HG03060 (cell line): ENCODE measurements around the gene CRIP3.
"Not testable (repeated sequence)": the region's sequence is repeated elsewhere in the genome, so short reads cannot be mapped to it uniquely, and the experiment has no call there.

ENCODE experiments used
- ATAC-seq: cut with Tn5 transposase; IDR thresholded peaks from one replicate; pipeline ENCODE4 v1.9.1; 2021; ENCODE audit warnings: low read depth, moderate number of reproducible peaks; ENCODE audit not compliant: unreplicated experiment

The CRIP3 gene

DNA sequence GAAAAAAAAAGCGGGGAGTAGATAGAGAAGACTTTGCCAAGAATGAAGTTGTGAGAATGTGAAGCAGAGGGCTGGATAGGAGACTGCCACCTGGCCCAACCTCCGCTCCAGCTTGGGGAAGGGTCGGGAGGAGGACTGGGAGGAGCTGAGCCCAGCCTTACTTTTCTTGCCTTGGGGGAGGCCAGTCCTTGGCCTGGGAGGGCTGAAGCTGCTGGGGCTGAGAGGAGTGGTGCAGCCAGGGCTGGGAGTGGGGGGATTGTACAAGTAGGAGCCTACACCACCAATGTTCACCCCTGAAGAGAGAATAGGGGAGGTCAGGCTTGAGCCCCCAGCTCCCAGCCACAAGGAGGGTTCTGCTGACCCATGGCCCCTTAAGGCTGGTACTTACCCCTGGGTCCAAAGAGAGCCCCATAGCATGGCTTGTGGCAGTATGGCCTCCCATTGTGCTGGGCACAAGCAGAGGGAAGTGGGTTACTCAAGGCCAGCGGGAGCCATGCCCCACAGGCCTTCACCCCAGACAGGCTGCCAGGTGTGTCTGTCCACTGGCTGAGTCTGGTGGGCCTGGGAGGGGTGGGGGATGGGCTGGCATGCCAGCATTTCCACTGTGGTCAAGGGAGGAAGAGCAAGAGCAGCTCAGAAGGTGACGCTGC, 1.1 kb downstream of the CRIP3 start:
- no peak for ATAC-seq

DNA sequence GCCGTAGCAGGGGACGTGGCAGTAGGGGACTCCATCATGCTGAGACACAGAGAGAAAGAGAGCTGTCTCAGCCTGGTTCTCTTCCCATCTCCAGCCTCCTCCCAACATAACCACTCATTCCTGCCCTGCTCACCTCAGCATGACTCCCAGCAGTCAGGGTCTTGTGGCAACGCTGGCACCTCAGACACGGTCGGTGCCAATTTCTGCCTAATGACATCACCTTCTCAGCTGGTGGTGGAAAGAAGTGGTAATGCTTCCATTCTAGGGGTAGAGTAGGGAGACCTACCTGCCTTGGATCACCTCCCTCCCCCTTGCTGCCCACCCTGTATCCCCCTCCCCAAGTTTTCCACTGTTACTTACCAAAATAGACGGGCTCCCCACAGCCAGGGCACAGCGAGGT, 2.5 kb downstream of the CRIP3 start:
- ATAC-seq = no peak

DNA sequence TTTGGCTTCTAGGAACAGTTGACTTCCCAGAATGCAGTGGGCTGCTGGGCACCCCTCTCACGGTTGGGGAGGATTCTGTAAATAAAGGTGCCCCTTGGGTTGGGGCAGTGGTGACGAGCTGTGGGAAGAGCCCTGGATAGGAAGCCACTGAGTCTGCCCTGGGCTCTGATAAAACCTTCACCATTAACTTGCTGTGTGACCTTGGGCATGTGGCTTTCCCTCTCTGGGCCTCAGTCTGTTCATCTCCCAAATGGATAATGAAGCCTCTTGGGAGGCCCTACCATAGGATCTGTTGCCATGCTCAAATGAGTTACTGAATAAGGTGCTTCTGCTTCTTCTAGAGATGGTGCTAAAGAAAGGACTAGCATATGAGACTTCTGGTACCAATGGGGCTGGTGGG, 3.7 kb downstream of the CRIP3 start:
- no peak for ATAC-seq

DNA sequence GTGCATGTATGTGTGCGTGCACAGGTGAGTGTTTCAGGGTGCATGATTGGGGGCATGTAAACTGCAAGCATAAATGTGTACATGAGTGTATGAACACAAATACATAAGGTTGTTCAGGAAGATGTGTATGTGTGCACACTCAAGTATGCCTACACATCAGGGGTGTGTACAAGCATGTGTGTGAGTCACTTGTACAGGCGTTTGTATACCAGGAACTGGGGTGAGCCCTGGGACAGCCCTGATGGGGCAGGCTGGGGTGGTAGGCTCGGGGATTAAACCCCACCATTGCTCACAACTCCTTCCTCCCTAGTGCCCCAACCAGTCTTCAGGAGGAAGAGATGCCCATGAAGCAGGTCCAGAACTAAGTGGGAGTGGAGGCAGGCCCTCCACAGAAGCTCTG, 4.3 kb downstream of the CRIP3 start:
- ATAC-seq = no peak

DNA sequence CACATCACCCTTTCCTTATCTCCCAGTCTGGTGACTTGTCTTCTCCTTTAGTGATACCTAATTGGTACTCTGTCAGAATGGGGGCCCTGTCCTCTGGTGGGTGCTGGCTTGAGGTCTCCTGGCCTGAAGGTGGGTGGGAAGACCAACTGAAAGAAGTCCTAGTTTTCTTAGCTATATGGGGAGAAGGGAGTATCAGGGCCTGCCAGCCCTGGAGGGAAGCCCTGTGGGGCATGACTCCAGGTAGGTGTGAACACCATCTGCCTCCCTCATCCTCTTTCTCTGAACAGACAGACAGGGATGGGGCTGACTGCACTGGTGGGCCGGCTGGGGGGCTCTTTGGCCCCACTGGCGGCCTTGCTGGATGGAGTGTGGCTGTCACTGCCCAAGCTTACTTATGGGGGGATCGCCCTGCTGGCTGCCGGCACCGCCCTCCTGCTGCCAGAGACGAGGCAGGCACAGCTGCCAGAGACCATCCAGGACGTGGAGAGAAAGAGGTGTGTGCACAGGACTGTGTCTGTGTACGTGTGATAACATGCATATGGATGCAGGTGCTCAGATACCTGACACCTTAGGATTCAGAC, 4.8 kb downstream of the CRIP3 start:
- ATAC-seq = no peak

DNA sequence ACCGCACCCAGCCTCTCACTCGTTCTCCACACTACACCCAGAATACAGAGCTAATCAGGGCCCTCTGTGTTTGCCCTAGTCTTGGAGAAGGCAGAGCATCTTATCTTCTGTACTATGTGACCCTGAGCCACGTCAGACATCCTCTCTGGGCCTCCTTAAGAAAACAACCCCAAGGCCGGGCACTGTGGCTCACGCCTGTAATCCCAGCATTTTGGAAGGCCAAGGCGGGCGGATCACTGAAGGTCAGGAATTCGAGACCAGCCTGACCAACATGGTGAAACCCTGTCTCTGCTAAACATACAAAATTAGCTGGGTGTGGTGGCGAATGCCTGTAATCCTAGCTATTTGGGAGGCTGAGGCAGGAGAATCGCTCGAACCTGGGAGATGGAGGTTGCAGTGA, 5.6 kb downstream of the CRIP3 start:
- not testable (repeated sequence) for ATAC-seq

DNA sequence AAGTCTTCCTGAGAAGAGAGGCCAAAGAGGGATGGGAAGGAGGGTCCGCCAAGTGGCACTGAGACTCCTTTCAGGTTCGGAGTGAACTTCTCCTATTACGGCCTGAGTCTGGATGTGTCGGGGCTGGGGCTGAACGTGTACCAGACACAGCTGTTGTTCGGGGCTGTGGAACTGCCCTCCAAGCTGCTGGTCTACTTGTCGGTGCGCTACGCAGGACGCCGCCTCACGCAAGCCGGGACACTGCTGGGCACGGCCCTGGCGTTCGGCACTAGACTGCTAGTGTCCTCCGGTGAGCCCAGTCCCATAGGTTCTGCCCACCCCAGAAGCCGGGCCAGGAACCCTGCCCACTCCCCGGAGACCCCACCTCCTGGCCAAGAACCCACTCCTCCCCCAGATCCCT, 6.5 kb downstream of the CRIP3 start:
- no peak for ATAC-seq

DNA sequence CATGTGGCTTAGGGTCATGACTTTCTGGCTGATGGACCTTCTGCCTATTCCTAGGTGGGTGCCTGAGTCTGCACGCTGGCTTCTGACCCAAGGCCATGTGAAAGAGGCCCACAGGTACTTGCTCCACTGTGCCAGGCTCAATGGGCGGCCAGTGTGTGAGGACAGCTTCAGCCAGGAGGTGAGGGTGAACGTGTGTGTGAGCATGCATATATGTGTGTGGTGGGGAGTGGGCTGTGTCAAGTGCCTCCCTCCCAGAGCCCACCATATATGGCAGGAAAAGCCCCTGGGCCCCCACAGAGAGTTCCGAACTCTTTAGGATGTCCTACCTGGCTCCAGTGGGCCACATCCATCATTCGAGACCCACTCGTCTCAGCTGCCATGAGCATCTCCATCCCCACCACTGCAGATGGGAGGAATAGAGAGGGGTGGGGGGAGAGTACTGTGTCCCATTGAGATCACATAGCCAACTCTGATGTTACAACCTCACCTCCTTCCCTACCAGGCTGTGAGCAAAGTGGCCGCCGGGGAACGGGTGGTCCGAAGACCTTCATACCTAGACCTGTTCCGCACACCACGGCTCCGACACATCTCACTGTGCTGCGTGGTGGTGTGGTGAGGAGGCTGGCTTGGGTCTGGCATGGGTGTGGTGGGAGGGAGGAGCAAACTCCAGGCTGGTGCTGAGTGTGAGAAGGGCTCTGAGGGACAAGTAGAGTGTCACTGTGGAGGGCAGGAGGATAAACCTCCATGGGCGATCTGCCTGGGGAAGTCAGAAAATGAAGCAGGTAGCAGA, 7.3 kb downstream of the CRIP3 start:
- ATAC-seq = no peak

DNA sequence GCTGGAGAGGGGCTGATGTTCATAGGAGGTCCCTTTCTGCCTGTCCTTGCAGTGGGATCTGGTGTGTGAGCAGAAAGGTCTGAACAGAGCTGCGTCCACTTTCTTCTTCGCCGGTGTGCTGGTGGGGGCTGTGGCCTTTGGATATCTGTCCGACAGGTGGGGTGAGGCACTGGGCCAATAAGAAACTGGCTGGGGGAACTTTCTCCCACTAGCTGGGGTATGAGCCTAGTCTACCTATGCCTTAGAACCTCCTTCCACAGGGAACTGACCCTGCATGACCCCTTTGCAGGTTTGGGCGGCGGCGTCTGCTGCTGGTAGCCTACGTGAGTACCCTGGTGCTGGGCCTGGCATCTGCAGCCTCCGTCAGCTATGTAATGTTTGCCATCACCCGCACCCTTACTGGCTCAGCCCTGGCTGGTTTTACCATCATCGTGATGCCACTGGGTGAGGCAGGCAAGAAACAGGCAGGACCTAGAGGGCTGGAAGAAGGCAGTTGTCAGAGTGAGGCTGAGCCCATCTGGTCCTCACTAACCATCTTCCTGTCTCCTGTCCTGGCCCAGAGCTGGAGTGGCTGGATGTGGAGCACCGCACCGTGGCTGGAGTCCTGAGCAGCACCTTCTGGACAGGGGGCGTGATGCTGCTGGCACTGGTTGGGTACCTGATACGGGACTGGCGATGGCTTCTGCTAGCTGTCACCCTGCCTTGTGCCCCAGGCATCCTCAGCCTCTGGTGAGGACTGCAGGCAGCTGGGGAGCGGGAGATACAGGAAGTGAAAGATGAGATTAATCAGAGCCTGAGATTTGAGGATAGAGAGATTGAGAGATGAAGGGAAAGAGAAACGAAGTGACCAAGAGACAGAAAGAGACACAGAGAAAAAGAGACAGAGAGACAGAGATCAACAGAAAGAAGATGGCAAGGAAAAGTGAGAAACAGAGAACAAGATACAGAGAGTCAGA, 9.0 kb downstream of the CRIP3 start:
- ATAC-seq = no peak

DNA sequence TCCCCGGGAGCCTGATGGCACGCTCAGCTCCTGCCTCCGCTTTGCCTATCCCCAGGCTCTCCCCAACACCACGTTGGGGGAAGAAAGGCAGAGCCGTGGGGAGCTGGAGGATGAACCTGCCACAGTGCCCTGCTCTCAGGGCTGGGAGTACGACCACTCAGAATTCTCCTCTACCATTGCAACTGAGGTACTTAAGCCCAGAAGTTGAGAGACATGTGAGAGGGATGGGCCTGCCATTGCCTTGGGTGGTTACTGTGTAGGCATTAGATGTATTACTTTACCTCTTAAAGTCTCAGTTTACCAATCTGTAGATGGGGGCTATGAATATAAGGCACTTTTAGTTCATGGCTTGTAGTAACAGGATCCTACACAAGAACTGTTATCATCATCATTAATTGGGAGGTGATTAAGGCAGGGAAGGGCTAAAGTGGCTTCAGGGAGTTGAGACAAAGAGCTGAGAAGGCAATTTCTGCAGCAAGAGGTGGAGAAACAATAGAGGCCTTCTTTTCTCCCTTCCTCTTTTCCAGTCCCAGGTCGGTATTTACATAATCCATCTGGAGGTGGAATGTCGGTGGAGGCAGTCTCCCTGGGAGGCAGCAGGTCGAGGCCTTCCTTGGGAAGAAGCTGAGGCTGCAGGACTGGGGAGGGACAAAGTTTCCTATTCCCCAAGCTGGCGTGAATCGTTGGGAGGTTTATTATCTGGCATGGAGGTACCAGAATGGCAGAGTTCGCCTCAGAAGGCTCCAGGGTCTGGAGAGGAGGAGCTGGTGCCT, 9.9 kb downstream of the CRIP3 start:
- ATAC-seq = no peak

DNA sequence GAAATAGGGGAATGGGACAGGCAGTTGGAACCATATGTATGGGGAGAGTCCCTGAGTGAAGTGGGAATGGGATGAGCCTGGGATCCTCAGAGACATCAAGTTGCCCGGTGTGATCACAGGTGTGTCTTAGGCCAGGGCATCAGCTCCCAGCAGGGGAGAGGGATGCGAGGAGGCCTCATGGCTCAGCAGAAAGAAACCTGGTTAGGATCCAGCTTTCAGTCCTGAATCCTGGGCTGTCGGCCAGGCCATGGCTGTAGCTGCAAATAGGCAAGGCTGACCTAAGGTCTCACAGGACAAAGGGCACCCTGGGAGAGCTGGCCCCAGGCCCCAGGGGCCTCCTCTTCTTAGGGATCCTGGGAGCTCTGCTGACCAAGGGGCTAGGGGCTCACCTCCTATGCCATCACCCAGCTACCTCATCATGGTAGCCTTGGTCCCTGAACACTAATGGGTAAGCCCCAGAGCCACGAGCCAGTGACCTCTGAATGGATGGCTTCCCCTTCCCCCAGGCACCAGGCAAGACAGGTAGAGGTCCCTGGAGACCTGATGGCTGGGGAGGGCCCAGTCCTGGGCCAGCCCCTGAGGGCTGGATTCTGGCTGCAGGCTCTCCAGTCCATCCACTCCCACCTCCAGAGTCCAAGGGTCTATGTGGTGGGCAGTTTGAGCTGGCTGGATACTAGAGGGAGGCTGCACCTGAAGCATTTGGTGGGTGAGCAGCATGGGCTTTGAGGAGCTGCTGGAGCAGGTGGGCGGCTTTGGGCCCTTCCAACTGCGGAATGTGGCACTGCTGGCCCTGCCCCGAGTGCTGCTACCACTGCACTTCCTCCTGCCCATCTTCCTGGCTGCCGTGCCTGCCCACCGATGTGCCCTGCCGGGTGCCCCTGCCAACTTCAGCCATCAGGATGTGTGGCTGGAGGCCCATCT, 10.7 kb downstream of the CRIP3 start, which contains the start of gene SLC22A7:
Gene SLC22A7, plus strand, starts transcription at position 617 of the 921 bp plus-strand sequence. Its CDS starts 99 bp downstream, at position 716.
- ATAC-seq = no peak

DNA sequence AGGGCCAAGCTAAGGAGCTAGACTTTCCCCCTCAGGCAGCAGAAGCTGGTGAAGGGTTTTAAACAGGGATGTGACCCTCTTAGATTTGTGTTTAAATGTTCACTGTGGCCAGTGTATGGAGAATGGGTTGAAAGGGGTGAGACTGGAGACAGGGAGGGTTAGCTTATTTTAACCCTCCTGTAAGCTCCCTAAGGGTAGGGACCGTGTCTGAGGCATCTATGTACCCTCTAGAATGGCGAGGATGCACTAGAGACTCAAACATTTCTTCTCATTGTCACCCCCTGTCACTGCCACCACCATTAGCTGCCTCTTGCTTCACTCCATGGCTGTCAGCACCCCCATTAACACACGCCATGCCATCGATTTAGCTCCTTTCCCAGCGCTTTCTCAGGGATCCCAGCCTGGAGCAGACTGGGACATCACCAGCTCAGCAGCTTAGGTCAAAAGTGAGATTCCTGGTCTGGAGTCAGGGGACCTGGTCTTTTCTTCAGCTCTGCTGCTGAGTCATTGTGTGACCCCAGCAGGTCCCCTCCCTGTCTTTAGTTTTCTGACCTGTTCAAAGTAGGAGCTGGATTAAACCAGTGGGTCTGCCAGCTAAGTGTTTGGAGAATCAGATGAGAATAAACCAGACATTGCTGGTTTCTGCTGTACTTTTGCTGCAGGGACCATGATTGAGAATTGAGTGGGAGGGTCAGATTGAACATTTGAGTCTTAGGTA, 11.7 kb downstream of the CRIP3 start:
- ATAC-seq = no peak

DNA sequence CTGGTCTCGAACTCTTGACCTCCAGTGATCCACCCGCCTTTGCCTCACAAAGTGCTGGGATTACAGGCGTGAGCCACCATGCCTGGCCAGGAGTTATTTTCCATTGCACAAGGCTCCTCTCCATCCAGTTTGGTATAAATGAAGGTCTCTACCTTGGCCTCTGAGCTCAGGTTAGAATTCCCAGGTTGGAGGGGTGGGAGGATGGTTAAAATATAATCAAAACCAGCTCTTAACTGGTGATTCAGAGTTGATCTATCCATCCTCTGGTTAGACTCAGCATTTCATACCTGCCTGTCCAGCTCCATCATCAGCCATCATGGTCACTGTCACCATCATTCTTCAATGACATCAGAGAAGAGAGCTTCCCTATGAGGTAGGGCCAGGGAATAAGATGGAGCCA, 13.2 kb downstream of the CRIP3 start:
- no peak for ATAC-seq

DNA sequence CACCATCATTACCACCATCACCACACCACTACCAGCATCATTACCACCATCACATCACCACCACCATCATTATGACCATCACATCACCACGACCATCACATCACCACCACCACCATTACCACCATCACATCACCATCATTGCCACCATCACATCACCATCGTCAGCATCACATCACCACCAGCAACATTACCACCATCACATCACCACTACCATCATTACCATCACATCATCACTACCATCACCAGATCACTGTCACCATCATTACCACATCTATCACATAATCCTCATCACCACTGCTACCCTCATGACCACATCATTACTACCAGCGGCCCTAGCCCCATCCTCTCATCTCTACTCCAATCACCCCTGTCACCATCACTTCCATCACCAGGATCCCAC, 14.1 kb downstream of the CRIP3 start:
- ATAC-seq = no peak

DNA sequence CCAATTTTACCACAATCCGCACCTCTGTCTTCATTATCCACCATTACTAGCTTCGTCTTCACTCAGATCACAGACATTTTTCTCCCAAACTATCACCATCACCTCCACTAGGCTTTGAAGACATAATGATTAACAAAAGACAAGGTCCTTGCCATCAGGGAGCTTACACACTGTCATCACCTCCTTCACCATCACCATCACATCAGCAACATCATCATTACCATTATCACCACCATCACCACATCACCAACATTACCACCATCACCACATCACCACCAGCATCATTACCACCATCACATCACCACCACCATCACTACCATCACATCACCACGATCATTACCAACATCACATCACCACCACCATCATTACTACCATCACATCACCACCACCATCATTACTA, 14.9 kb downstream of the CRIP3 start:
- ATAC-seq = no peak

DNA sequence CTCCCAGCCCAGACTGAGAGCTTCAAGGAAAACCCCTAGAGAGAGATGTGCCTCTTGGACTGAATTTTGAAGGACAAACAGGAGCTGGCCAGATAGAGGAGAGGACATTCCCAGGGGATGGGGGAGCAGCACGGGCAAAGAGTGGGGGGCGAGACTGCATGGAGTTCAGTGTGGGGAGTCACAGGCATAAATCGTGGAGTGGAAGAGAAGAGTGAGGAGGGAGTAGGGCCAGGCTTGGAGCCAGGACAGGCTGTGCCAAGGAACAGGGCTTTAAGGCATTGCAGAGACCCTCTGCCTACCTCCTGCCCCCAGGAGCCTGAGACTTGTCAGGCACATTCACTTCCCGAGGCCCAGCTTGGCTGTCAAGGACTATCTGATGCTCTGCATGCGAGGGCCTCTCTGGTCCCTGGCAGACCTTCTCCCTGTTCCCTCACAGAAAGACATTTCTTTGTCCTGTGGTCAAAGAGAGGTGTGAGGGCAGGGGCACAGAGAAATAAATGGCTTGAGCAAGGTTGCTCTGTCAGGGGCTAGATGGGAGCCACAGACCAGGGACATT, 15.8 kb downstream of the CRIP3 start:
- no peak for ATAC-seq

DNA sequence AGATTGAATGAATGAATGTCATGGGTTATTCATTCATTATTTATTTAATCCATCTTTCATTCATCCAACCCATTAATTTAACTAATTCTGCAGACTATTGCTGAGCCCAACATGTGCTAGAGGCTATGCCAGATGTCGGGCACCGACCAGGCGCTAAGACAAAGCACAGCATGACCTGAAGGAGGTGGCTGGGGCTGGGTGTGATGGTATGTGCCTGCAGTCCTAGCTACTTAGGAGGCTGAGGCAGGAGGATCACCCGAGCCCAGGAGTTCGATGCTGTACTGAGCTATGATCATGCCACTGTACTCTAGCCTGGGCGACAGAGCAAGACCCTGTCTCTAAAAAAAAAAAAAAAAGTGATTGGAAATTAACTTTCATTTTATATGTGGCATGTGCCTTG, 16.3 kb downstream of the CRIP3 start:
- no peak for ATAC-seq

DNA sequence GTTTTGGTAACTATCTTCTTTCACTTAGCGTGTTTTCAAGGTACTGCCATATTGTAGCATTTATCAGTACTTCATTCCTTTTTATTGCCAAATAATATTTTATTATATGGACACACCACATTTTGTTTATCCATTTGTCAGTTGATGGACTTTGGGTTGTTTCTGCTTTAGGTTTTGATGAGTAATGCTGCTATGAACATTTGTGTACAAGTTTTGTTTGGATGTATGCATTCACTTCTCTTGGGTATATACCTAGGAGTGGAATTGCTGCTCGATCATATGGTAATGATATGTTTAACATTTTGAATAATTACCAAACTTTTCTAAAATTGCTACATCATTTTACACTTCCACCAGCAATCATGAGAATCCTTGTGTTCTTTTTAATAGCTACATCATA, 16.9 kb downstream of the CRIP3 start:
- no peak for ATAC-seq
